ENCODE measurements around the gene PHOSPHO2.

Gene PHOSPHO2, protein sequence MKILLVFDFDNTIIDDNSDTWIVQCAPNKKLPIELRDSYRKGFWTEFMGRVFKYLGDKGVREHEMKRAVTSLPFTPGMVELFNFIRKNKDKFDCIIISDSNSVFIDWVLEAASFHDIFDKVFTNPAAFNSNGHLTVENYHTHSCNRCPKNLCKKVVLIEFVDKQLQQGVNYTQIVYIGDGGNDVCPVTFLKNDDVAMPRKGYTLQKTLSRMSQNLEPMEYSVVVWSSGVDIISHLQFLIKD

DNA sequence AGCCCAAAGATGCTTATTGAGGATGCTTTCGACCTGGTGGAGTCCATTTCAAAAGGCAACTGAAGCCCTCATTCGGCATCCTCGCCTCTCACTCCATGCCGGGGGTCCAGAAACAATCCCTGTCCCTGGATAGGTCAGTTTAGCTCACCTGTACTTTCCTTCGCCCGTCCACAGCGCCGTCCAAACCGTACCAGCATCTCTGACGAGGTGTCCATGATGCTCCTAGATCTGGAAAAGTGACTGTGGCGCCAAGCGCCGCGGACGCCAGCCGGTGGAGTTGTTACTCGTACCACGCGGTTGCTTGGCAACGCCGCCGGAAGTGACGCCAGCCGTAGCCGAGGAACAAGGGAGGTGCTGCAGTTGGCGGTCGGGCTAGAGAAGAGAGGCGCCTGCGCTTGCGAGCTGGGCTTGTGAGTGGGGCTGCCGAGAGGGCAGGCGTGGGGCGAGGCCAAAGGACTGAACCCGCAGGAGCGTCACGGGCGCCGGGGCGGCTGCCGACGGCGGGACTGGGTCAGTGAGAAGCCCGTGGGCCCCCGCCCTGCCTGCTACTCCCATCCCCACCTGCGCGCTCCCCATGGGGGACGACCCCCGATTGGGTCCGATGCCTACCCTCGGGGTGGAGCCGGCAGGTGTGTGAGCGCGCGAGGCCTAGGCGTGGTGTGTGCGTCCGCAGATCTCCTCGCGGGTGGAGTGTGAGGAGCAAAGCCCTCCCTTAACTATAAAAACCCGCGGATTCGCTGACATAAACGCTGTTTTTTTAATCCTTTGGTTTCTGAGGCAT lies at the start of gene PHOSPHO2, which contains the start of gene CFAP210:
TSS of gene PHOSPHO2 (plus strand) at position 357 of the 781 bp plus-strand sequence. CDS start 6,503 bp downstream, outside the sequence.
TSS of gene CFAP210 (minus strand) at position 293 of the 781 bp plus-strand sequence. CDS start at position 215, 78 bp downstream.
- DNase-seq, result peak; percentile 78 to 88

DNA sequence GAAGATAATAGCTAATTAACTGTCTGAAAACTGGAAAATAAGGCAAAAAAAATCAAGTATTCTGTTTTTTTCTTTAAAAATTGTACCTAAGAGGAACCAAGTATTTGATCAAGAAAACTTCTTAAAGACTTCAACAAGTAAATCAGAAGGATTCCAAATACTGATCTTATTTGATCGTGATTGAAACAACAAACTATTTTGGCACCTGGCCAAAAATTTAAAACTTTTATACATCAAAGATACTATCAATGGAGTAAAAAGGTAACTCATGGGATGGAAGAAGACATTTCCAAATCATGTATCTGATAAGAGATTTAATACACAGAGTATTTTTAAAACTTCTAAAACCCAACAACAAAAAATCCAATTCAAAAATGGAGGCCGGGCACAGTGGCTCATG lies 46.8 kb upstream of the PHOSPHO2 start:
- DNase-seq, result no peak

DNA sequence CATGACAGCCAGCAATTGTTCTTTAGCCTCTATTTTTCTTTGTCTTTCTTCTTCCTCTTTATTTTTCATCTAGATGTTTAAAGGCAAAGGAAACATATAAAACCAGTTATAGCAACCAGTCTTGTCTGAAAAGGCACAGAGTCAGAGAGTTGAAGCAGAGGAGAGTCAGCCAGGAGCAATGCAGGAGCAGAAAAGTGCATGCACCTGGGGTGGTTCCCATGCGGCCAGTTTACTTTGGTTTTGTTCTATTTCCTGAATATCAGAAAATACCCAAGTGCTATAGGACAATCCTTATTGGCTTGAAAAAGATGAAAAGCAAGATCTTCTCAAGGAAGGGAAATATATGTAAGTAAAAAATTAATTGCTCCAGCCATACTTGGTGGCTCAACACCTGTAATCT lies 45.0 kb upstream of the PHOSPHO2 start:
- no peak for DNase-seq

DNA sequence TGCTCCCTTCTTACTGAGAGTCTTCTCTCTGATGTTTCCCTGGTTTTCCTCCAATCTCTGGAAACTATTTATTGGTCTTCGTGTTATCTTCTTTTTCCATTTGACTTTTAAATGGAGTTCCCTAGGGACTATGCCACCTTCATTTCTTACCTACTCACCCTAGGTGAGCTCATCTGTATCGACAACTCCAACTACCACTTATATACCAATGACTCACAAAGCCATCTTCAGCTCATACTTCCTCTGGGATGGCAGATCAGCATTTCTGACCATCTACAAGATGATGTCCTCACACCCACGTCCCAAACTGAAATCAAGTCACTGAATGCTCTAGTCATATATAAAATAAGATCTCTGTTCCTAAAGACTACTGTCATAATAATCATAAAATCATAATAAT lies 40.6 kb upstream of the PHOSPHO2 start:
- DNase-seq, result no peak

DNA sequence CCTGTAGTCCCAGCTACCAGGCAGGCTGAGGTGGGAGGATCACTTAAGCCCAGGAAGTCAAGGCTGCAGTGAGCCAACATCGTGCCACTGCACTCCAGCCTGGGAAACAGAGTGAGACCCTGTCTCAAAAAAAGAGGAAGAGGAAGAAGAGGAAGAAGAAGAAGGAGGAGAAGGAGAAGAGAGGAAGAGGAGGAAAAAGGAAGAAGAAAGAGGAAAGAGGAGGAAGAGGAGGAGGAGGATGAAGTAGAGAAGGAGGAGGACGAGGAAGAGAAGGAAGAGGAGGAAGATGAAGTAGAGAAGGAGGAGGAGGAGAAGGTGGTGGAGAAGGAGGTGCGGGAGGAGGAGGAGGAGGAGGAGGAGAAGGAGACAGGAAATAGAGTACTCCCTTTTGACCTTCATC lies 38.1 kb upstream of the PHOSPHO2 start:
- DNase-seq, result no peak

DNA sequence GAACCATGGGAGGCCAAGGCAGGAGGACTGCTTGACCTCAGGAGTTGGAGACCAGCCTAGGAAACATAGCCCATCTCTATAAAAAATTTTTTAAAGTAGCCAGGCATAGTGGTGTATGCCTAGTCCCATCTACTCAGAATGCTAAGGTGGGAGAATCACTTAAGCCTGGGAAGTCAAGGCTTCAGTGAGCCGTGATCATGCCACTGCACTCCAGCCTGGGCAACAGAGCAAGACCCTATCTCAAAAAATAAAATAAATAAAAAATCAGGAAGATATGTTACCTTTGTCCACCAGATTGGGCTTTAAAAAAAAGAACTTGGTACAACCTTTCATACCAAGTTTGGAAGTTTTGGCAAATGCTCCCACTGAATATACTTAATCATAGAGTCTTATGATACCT lies 35.4 kb upstream of the PHOSPHO2 start:
- DNase-seq, result no peak

DNA sequence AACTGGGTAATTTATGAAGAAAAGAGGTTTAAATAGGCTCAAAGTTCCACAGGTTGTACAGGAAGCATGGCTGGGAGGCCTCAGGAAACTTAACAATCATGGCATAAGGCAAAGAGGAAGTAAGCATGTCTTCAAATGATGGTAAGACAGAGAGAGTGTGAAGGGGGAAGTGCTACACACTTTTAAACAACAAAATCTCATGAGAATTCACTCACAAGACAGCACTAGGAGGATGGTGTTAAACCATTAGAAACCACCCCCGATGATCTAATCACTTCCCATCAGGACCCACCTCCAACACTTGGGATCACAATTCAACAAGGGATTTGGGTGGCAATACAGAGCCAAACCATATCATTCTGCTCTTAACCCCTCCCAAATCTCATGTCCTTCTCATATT lies 34.9 kb upstream of the PHOSPHO2 start:
- DNase-seq, result no peak

DNA sequence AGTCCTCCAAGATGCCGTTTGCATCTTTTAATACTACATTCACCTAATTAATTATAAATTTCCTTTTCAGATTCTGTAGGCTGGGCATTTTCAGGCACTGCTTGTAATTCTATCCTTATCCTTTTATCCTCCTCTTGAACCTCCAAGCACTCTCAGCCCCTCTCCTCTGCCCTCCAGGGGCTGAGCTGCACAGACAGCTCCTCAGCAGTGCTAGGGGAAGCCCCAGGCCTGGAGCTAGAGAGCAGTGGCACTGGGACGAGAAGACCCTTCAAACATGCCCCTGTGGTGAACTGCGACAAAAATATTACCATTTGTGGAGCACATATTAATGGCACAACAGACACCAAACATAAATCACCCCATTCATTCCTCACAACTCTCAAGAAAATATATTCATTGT lies 33.0 kb upstream of the PHOSPHO2 start:
- no peak for DNase-seq

DNA sequence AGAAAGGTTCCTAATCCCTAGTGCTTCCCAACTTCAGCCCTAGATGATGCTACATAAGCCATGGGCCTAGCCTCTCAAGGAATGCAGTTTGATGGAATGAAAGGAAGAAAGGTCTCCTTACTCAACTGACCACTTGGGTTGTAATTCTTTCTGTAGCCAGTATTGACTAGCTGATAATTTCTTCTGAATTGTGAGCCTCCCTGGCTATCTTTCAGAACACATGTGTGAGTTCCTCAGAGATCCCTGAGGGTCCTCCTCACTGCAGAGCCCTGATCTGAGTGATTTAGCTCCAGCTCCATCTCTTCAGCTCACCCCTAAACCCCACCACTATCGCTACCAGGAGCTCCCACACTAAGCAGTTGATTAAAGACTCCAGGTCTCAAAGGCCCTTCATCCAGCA lies 31.5 kb upstream of the PHOSPHO2 start:
- DNase-seq, result no peak

DNA sequence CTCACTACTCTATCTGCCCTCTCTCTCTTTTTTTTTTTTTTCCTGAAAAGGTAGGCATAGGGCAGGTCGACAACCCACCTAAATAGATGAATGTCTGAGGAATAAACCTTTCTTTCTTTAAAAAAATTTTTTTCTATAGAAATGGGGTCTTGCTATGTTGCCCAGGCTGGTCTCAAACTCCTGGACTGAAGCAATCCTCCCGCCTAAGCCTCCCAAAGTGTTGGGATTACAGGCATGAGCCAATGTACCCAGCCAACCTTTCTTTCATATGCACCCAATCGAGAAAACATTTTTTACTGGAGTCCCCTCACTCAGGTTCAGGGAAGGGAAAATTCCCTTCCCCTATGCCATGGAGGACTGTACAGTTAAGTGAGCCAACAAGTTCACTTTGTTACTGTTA lies 31.0 kb upstream of the PHOSPHO2 start:
- DNase-seq, result no peak

DNA sequence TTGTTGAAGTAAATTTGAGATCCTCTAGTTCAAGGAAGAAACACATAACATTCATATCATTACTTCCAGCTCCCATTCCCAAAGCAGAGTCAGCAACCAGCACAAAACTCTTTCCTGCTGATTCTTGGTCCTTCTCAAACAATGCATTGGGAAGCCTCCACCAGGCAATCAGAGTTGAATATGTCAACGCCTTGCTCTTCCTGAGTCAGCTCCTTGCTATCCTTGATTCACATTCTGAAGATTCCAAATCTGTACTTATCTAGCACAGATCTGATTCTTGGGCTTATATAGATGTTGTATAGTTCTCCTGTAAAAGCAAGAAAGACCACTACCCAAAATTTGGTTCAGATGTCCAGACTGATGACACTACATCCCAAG lies 29.7 kb upstream of the PHOSPHO2 start:
- no peak for DNase-seq

DNA sequence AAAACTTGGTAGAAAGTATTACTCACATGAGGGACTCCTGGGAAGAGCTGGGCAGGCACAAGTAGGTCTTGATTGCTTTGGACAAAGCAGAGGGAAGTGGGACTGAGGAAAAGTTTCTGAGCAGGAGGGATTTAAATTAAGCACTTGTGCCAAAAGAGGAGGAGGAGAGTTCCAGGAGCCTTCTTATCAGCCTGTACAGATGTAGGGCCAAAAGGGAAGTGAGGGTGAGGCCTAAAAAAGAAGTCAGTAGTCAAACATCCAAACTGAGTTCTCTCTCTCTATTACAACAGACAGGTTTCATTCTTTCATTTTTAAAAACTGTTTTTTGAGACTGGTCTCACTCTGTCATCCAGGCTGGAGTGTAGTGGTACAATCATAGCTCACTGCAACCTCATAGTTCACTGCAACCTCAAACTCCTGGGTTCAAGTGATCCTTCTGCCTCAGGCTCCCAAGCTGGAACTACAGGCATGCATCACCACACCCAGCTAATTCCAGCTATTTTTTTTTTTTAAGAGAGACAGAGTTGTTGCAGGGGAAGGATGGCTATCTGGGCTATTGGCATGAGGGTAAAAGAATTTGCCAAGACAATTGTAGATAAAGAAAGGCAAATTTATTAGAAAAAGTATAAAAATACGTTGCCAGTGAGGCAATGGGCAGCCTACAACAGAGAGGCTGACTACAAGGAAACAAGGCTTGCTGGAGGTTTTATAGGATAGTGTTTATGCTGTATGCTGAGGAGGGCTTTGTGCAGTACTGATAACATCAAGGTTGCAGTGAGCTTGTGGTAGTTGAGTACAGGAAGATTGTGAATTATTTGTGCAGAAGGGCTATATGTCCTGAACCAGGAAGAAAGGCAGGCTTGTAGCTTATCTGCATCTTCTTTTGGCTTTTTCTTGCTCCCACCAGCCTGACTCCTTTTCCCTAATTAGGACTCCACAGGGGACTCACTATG lies 29.0 kb upstream of the PHOSPHO2 start:
- DNase-seq, result no peak

DNA sequence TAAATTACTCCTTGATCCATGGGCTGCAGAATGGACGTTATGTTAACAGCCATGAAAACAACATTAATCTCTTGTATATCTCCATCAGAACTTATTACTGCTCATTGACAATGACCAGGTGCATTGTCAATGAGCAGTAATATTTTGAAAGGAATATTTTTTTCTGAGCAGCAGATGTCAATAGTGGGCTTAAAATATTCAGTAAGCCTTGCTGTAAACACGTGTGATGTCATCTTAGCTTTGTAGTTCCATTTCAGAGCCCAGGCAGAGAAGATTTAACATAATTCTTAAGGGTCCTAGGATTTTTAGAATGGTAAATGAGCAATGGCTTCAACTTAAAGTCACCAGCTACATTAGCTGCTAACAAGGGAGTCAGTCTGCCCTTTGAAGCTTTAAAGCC lies 26.7 kb upstream of the PHOSPHO2 start:
- DNase-seq, result no peak

DNA sequence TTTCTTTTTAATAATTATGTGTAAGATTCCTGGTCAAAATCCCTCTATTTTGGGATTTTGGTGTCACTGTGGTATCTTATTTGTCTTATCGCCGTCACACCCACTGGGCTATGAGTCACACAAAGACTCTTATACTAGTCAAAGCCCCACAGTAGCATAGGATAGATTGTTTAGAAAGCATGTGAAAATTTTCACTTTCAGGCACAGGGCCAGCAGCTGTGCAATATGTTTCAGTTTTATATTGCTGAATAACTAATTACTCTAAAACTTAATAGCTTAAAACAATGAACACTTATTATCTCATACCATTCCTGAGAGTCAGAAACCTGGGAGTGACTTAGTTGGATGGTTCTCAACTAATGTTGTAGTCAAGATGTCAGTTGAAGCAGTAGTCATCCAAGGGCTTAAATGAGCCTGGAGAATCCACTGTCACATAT lies 24.0 kb upstream of the PHOSPHO2 start:
- no peak for DNase-seq

DNA sequence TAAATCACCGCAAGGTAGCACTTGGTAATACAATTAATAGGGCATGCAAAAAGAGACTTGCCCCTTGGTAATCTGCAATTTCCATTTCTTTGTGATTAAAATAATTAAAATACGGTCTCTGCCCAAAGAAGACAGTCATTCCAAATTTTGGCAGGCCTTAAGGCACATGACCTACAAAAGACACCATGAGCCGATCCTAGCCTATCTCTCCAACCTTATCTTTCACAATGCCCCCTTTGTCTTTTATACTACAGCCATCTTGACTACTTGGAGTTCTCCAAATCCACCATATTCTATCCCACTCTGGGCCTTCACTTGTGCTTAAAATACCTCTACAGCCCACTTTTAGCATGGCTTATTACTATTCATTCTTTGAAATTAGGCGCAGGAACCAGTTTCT lies 23.3 kb upstream of the PHOSPHO2 start:
- no peak for DNase-seq

DNA sequence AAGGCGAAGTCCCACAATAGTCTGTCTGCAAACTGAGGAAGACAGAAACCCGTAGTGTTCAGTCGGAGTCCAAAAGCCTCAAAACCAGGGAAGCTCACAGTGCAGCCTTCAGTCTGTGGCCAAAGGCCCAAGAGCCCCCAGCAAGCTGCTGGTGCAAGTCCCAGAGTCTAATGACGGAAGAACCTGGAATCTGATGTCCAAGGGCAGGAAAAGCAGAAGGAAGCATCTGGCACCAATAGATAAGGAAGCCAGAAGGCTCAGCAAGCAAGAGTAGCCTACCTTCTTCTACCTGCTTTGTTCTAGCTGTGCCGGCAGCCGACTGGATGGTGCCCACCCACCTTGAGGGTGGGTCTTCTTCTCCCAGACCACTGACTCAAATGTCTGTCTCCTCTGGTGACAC lies 21.9 kb upstream of the PHOSPHO2 start:
- no peak for DNase-seq

DNA sequence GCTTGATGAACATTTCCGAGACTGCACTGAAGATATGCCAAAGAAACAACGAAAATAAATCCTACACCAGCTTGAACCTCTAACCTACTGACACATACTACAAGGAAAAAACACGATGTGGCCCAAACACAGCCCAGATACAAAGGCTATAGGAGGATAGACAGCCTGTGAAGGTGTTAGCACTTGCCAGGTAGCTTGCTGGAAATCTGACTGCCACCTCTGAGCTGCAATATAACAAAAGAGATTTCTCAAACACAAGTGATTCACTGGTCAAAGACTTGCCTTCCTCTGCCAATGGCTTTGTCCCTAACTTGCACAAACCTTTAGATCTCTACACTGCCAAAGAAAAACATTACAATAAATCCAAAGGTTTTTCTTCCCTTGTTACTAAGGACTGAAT lies 21.2 kb upstream of the PHOSPHO2 start:
- DNase-seq, result no peak

DNA sequence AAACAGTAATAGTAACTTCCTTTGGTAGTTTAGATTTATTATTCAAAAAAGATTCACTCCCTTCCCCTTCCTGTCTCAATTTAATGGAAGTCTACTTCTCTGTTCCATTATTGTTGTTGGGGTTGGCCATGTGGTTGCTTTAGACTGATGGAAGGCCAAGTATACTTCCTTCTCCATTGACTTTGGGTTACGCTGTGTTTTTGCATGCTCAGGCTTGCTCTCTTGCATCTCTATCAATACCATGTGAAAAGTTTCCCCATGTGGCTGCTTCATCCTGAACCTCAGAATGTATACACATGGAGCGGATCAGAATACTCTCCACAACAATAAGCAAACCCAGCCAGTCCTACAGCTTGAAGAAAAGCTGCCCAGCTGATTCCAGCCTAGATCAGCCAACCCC lies 20.3 kb upstream of the PHOSPHO2 start:
- no peak for DNase-seq

DNA sequence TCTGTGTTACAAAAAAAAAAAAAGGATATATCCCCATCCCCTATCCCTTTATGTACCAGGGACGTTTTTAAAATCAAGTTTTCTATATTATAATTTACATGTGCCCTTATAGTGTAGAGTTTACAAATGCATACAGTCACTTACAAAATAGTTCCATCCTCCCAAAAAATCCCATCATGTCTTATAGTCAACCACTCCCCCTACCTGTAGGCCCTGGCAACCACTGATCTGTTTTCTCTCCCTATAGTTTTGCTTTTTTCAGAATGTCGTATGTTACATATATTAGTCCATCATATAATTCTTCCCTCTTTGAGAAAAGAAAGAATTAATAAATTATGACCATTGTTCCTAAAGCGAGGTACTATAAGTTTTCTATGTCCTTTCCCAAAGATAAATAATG lies 17.9 kb upstream of the PHOSPHO2 start:
- DNase-seq, result no peak

DNA sequence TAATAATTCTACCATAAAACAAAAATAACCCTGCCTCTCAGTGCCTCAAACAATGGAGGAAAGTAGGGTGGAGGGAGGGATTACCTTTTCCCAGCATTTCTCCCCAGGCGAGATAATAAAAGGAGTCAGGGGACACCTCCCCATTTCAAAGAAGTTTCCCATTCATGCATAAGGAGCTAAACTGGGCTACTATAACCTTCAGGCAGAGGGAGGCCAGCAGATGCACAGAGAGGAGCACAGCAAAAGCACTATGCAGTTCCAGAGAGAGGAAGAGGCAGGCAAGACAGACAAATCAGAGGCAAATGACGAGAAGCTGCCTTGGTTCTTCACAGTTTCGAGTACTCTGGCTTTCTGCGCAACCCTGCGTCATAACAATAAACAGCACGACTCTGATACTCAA lies 17.4 kb upstream of the PHOSPHO2 start:
- DNase-seq, result no peak

DNA sequence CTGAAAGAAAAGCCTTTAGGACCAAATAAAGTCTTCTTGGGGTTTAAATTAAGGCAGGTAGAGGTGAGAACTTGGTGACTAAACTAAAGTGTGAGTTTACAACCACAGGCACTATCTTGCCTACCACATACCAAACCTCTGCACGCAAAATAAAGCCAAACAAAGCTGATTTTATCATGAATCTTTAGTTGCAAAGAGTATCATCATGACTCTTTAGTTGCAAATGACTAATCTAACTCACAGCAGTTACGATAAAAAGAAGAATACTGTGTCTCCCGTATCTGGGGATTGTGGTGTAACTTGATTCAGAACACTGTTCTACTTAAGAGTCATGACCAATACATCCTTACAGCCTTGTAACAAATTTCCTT lies 11.2 kb upstream of the PHOSPHO2 start:
- DNase-seq, result no peak

DNA sequence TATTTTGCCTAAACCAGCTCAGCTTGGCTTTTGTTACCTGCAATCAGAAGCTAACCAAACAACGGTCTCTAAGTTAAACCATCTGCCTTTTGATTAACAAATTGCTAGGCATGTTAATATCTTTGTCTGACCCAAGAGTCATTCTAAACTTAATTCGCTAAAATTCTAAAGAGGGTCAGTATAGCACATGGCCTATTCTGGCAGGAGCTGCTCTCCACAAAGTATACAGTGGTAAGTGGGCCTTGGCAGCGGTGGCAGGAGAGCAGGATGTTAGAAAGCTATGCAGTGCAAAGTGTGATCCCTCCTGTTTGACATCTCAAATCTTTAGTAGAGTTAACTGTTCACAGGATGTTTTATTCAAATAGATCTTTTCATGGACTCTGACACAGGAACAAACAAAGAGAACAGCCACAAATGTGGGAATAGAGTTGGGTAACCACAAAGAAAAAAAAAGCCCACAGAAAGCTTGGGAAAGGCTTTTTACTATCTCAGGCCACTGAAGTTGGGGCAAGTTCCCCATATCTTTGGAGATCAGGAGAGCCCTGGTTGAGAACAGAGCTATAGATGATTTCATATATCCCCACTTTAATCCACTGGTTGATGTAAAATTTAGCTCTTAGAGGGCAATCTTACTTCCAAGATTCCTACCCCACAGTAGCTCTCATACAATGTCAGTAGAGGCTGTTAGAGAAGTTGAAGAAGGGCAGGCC lies 10.7 kb upstream of the PHOSPHO2 start:
- no peak for DNase-seq

DNA sequence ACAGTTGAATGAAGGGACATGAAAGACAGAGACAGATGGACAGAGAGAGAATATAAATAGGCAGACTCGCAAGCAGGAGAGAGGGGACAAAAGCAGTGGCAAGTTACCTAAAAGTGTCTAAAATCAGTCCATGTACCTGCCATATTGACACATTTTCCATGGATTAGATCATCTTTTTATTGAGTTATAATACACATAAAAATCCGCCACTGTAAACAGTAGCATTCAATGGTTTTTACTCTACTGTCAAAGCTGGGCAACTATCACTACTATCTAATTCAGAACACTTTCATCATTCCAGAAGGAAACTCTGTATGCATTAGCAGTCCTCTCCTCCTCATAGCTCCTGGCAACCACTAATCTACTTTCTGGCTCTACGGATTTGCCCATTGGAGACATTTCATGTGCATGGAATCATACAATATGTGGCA lies 10.1 kb upstream of the PHOSPHO2 start:
- no peak for DNase-seq
